ENCODE results near the gene ZRANB1.

DNA sequence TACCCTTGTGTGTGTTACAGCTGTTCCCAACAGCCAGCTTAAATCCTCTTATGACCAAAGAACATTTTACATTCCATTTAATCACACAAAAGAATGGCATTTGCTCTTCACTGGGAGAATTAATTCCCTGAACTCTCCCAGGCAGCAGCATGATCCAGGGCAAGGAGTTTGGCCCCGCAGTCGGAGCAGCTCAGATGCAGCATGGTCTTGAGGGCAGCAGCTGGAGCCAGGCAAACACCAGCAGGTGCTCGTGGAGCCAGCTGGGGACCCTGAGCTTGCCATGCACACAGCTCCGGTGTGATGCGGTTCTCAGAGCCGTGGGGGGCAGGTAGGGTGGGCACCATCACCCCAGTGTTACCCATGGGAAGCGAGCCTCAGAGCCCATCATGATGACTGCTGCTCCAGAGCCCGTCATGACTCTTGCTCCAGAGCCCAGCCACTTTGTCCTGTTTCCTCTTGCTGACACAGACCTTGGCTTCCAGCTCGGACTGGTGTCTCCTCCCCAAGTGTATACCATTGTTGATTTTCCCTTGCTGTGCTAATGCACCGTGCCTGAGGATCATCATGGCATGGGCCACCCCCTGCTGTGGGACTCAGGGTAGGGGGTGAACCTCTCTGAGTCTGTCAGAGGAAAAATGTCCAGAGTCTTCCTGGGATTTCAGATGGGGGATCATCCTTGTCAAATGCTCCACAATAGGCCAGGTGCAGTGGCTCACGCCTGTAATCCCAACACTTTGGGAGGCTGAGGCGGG lies 75.8 kb downstream of the ZRANB1 start:
- TF ChIP-seq POLR2A (IDR thresholded peaks at IDR 0.05), result no peak
- TF ChIP-seq, protein P1, sequence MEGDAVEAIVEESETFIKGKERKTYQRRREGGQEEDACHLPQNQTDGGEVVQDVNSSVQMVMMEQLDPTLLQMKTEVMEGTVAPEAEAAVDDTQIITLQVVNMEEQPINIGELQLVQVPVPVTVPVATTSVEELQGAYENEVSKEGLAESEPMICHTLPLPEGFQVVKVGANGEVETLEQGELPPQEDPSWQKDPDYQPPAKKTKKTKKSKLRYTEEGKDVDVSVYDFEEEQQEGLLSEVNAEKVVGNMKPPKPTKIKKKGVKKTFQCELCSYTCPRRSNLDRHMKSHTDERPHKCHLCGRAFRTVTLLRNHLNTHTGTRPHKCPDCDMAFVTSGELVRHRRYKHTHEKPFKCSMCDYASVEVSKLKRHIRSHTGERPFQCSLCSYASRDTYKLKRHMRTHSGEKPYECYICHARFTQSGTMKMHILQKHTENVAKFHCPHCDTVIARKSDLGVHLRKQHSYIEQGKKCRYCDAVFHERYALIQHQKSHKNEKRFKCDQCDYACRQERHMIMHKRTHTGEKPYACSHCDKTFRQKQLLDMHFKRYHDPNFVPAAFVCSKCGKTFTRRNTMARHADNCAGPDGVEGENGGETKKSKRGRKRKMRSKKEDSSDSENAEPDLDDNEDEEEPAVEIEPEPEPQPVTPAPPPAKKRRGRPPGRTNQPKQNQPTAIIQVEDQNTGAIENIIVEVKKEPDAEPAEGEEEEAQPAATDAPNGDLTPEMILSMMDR (IDR thresholded peaks at IDR 0.05), result no peak

Measured in uterus (tissue), 2 donors.